Transverse colon (tissue), 4 donors: Measurements from ENCODE around the gene SLC6A1.

Experiments
- EP300 ChIP-seq: sonication (generic); formaldehyde crosslinking; IDR thresholded peaks from one replicate; pipeline ENCODE4 v1.6.1; 2017; ENCODE audit warnings: antibody characterized with exemption, low read depth
- POLR2A ChIP-seq: fragments of 450-650 bp; IDR thresholded peaks from one replicate; pipeline ENCODE4 v1.6.1; 2016; ENCODE audit warnings: antibody characterized with exemption, mild to moderate bottlenecking, moderate library complexity
- POLR2AphosphoS5 ChIP-seq, 3 donors: sonication (generic); formaldehyde crosslinking; IDR thresholded peaks; one replicate each; pipeline ENCODE4 v1.6.1; 2016; ENCODE audit warnings: antibody characterized with exemption in 3 of 3
- TF ChIP-seq, protein P1 (sequence below), 5 experiments: fragments of 200-600 bp in 3 of 5; fragments of 450-650 bp in 2 of 5; sonication (generic) in 3 of 5; IDR thresholded peaks; 1 replicate in 2 of 5; 2 replicates in 3 of 5; pipeline ENCODE4 v1.5.1; 2016 to 2017; ENCODE audit warnings: antibody characterized with exemption in 5 of 5, inconsistent platforms in 3 of 5, mild to moderate bottlenecking in 2 of 5, moderate library complexity in 1 of 5

- no peak for TF ChIP-seq EP300
- TF ChIP-seq, protein P1, sequence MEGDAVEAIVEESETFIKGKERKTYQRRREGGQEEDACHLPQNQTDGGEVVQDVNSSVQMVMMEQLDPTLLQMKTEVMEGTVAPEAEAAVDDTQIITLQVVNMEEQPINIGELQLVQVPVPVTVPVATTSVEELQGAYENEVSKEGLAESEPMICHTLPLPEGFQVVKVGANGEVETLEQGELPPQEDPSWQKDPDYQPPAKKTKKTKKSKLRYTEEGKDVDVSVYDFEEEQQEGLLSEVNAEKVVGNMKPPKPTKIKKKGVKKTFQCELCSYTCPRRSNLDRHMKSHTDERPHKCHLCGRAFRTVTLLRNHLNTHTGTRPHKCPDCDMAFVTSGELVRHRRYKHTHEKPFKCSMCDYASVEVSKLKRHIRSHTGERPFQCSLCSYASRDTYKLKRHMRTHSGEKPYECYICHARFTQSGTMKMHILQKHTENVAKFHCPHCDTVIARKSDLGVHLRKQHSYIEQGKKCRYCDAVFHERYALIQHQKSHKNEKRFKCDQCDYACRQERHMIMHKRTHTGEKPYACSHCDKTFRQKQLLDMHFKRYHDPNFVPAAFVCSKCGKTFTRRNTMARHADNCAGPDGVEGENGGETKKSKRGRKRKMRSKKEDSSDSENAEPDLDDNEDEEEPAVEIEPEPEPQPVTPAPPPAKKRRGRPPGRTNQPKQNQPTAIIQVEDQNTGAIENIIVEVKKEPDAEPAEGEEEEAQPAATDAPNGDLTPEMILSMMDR (IDR thresholded peaks at IDR 0.05) = no peak
- TF ChIP-seq POLR2AphosphoS5 (IDR thresholded peaks at IDR 0.05) = no peak
- TF ChIP-seq POLR2A = no peak
Measured at GRCh38 chr3:11014752-11015151, 22.2 kb downstream of the SLC6A1 start.
